GM21717 (cell line): Measurements from ENCODE around the gene GALNT5.

Experiments
- ATAC-seq: cut with Tn5 transposase; IDR thresholded peaks from one replicate; pipeline ENCODE4 v1.9.1; 2021; ENCODE audit warnings: mild to moderate bottlenecking, moderate library complexity; ENCODE audit not compliant: unreplicated experiment

GALNT5 gene

DNA sequence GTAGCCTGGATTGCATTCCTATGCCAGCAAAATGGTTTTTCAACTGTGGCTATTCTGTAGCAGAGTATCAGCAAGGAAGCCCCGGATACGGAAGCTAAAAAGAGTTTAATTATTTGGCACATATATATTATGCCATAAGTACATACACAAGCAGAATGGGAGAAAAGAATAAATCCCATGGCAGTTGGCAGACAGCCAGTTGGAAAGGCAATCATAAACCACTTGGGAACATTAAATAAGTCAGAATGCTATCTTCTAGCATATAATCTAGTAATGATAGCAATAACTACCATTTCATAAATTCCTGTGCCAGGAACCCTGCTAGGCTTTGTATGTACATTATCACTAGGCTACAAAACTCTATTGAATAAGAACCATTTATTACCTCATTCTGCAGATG is 26.0 kb downstream of the GALNT5 start:
- no peak for ATAC-seq

DNA sequence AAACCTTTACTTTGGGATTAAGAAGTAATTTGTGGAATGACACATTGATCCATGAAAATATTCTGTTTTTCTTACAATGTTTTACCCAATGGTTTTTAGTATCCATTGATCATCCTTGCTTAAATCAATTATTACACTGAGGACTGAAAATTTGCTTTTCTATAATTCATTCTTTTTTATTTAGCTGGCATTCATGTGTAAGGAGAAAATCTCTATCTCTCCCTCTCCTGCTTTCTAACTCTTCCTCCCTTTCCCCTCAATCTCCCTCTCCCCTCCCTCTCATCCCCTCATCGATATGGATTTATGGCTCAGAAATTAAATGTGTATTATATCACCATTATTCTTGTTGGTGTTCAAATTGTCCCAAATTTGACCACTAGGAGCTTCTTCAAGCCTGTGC is 29.7 kb downstream of the GALNT5 start:
- ATAC-seq = no peak

GRCh38 chr2:157290525-157290924 is 33.0 kb downstream of the GALNT5 start:
- no peak for ATAC-seq

DNA sequence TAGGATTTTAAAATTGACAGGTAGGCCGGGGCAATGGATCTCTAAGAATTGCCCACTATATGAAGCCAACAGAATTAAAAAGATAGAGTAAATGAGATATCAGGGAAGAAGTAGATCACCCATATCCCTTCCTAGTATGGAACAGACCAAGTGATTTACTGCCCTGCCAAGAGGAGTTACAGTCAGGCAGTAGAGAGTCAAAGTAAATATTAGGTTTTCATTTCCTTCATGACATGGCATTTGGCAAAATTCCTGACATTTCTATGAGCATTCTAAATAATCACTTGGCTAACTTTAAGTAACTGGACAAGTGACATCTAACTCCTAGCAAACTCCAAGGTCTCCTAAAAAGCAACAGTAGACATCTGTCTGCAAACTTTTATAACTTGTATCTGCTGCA is 33.5 kb downstream of the GALNT5 start:
- no peak for ATAC-seq

DNA sequence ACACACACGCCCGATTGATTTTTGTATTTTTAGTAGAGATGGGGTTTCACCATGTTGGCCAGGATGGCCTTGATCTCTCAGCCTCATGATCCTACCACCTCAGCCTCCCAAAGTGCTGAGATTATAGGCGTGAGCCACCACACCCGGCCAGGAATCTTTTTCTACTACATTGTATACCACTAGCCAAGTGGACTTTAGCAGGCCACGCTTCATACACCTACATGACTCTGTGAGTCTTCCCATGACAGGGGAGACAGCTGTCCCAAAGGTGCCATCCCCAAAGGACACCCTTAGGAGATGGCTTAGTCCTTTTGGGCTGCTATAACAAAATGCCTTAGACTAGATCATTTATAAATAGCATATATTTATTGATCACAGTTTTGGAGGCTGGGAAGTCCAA is 35.3 kb downstream of the GALNT5 start:
- no peak for ATAC-seq

GRCh38 chr2:157296490-157296889 is 39.0 kb downstream of the GALNT5 start:
- no peak for ATAC-seq

DNA sequence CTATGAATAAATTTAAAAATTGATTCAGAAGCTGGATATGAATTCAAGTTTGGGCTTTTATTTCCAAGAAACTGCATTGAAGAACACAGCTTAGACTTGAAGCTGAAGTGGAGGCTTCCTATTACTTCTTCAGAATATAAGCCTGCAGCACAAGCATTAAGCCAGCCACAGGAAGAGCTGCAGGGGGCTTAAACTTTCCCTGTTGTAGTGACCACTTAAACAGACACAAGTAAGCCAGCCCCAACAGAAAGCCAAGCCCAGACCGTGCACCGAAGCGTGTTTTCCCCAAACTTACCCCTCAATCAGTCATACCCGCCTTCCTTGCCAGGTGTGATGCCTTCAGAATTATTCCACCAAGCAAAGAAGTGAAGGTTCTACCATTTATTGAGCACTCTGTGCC is 39.5 kb downstream of the GALNT5 start:
- ATAC-seq = no peak

DNA sequence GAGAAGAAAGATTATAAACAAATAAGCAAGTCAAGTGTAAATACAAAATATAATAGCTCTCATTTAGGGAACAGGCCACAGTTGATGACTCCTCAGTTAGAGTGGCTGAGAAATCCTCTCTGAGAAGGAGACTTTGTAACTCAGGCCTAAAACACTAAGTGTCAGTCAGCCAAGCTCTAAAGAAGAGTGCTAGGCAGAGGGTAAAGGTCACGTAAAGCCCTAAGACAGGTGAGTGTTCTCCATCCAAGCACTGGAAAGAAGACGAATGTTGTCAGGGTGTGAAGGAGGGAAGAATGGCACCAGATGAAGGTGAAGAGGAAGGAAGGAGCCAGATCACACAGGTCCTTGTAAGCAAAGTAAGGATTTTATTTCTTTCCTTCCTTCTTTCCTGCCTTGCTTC is 43.8 kb downstream of the GALNT5 start:
- ATAC-seq = no peak

- ATAC-seq = peak; percentile 70
These were observed 45.1 kb downstream of the GALNT5 start for GRCh38 chr2:157302492-157303099.

GRCh38 chr2:157303612-157304011 is 46.1 kb downstream of the GALNT5 start:
- ATAC-seq = no peak

DNA sequence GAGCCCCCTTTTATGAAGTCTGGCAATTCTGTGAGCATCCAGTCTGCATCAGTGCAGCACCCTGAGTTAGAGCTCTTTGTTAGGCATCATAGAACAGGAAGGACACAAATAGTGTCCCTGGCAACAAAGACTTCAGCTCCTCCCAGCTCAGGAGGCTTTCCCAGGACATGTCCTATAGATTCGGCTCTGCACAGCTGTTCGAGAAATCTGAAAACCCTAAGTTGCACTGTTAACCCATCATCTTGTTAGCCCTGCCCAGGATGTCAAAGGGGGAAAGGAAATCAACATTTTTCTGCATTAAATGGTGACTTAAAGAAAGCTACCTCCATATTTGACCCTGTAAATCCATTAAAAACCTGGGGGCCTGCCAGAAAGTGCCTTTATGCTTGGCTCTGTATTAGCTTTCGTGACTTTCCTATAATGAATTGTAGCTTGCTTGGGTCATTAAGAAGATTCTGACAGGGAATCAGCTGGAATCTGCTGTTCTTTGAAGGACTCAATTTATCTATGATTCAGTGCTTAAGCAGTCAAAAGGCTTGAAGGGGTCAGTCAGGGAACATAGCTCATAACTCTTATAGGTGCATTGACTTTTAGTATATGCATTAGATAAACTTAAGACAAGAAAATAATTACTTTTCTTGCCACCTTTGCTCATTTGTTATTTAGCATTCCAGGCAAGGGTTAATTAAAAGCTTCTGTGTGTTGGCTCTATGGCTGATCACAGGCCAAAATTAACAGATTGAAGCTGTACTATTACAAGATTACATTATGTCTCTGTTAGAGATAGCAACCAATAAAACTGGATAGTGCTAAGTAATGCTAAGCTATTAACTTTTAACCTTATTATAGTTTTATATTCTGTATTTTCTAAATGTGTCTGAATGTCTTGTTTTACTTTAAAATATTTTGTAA is 47.6 kb downstream of the GALNT5 start:
- ATAC-seq = no peak

GRCh38 chr2:157305723-157306110 is 48.2 kb downstream of the GALNT5 start:
- no peak for ATAC-seq

DNA sequence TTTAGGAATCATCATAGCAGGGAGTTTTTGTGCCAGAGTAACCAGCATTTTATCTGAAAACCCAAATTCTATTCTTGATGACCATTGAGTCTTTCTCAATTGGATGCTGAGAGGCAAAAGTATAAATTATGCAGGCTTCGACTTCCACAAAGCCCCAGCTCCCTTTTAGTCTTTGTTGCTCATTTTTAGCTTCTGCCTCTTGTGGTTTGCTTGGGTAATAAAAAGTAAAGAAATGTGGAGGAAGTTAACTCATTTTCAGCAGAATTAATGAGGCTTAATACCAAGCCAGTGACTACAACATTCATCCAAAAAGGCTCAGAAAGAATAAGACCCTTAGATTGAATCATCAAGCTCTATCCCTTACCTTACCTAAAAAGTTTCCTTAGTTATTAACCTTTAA is 49.5 kb downstream of the GALNT5 start:
- no peak for ATAC-seq

GRCh38 chr2:157309878-157310277 is 52.4 kb downstream of the GALNT5 start:
- no peak for ATAC-seq

GRCh38 chr2:157311706-157312105 is 54.2 kb downstream of the GALNT5 start:
- ATAC-seq = no peak

DNA sequence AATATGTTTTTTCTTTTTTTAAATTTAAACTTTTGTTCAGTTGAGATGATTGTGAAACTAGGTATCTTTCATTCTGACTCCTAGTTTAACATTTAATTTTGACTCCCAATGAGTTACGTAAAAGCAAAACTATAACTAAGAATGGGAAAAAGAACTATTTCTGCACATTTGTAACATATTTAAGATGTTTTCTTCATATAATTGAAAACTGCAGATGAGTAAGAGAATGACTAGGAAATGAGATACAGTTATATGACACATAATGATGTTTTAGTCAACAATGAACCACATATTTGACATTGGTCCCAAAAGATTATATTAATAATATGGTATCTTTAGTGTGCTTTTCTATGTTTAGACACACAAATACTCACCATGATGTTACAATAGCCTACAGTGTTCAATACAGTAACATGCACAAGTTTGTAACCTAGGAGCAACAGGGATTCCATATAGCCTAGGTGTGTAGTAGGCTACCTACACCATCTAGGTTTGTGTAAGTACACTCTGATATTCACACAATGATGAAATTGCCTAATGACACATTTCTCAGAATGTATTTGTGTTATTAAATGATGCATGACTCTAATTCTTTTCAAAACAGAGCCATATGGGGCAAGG is 55.5 kb downstream of the GALNT5 start:
- peak; percentile 49 for ATAC-seq

- ATAC-seq = no peak
These were observed 58.4 kb downstream of the GALNT5 start for GRCh38 chr2:157315901-157316300.

DNA sequence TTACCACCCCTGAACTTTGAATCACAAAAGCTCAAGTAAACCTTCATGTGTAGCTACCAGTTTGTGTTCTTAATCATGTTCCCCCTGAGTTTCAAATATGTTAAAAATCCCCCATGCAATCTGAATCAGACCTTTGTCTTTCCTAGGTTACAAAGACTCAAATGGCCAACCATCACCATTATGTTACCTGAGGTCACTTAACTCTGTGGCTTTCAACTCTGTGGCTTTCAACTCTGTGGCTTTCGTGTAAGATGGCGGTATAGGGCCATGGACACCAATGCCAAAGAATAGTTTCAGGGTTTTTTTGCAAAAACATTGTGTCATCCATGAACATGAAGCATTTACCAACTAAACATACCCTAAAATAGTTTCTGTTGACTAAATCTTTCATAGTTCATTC is 61.4 kb downstream of the GALNT5 start:
- no peak for ATAC-seq

GRCh38 chr2:157319795-157320194 is 62.3 kb downstream of the GALNT5 start:
- no peak for ATAC-seq

GRCh38 chr2:157320409-157320808 is 62.9 kb downstream of the GALNT5 start:
- no peak for ATAC-seq

GRCh38 chr2:157321466-157321865 is 64.0 kb downstream of the GALNT5 start:
- ATAC-seq = no peak

- no peak for ATAC-seq
These were observed 64.9 kb downstream of the GALNT5 start for GRCh38 chr2:157322432-157322831.
